Astrocyte (in vitro differentiated cells and primary cell): ENCODE measurements around the gene KCNQ1. TPM values are rescaled to one million over a fixed set of nuclear protein-coding genes. Genes with fewer than 3 reads are reported as not detected.

Experiments used
- DNase-seq: peaks from one replicate; pipeline ENCODE4 v3.0.0-alpha.2; 2010; ENCODE audit warnings: low read depth
- FAIRE-seq: peaks from 2 replicates; lab custom pipeline; 2011; peaks lifted over from hg19 to GRCh38; lab: Jason Lieb, UNC
- H2AFZ ChIP-seq: 2 replicates; pipeline ENCODE4 v1.6.0; 2012; ENCODE audit warnings: low read depth, low read length, inconsistent platforms
- H3K27ac ChIP-seq: 2 replicates; pipeline ENCODE4 v1.5.1; 2011; ENCODE audit warnings: low read depth, low read length, inconsistent platforms
- H3K27me3 ChIP-seq: 2 replicates; pipeline ENCODE4 v1.6.0; 2011; ENCODE audit warnings: low read length, inconsistent platforms; ENCODE audit not compliant: insufficient read depth
- H3K36me3 ChIP-seq: 2 replicates; pipeline ENCODE4 v1.5.1; 2011; ENCODE audit warnings: low read length, inconsistent platforms; ENCODE audit not compliant: insufficient read depth
- H3K4me1 ChIP-seq: 2 replicates; pipeline ENCODE4 v1.5.1; 2011; ENCODE audit warnings: low read length, inconsistent platforms; ENCODE audit not compliant: insufficient read depth
- H3K4me2 ChIP-seq: 2 replicates; pipeline ENCODE4 v1.6.0; 2012; ENCODE audit warnings: low read length, inconsistent platforms
- H3K4me3 ChIP-seq: 2 replicates; pipeline ENCODE4 v1.5.1; 2011; ENCODE audit warnings: low read depth, mild to moderate bottlenecking, low read length, inconsistent platforms; ENCODE audit not compliant: insufficient read depth
- H3K79me2 ChIP-seq: 2 replicates; pipeline ENCODE4 v1.6.0; 2012; ENCODE audit warnings: mild to moderate bottlenecking, low read length, inconsistent platforms; ENCODE audit not compliant: insufficient read depth
- H3K9ac ChIP-seq: 2 replicates; pipeline ENCODE4 v1.6.0; 2012; ENCODE audit warnings: mild to moderate bottlenecking, low read length, inconsistent platforms
- H3K9me3 ChIP-seq: 2 replicates; pipeline ENCODE4 v1.5.1; 2012; ENCODE audit warnings: low read depth, mild to moderate bottlenecking, low read length, inconsistent platforms; ENCODE audit not compliant: insufficient read depth
- H4K20me1 ChIP-seq: 2 replicates; pipeline ENCODE4 v1.6.0; 2012; ENCODE audit warnings: low read length, inconsistent platforms; ENCODE audit not compliant: insufficient read depth
- H3K27ac Mint-ChIP-seq: one replicate; pipeline ENCODE4 v1.8.0; 2021; ENCODE audit warnings: mild to moderate bottlenecking, mixed read lengths; ENCODE audit not compliant: unreplicated experiment
- H3K27me3 Mint-ChIP-seq: one replicate; pipeline ENCODE4 v1.8.0; 2021; ENCODE audit warnings: low read depth, mixed read lengths; ENCODE audit not compliant: unreplicated experiment
- H3K36me3 Mint-ChIP-seq: one replicate; pipeline ENCODE4 v1.8.0; 2021; ENCODE audit warnings: low read depth, mixed read lengths; ENCODE audit not compliant: unreplicated experiment
- H3K4me1 Mint-ChIP-seq: one replicate; pipeline ENCODE4 v1.8.0; 2021; ENCODE audit warnings: low read depth, mixed read lengths; ENCODE audit not compliant: unreplicated experiment
- H3K4me3 Mint-ChIP-seq: one replicate; pipeline ENCODE4 v1.8.0; 2021; ENCODE audit warnings: mild to moderate bottlenecking, moderate library complexity, mixed read lengths; ENCODE audit not compliant: unreplicated experiment
- H3K9me3 Mint-ChIP-seq: one replicate; pipeline ENCODE4 v1.8.0; 2021; ENCODE audit warnings: mild to moderate bottlenecking, mixed read lengths; ENCODE audit not compliant: unreplicated experiment
- CTCF ChIP-seq: IDR thresholded peaks from 2 replicates; pipeline ENCODE4 v1.5.1; 2011; ENCODE audit warnings: low read depth, mild to moderate bottlenecking, inconsistent platforms, low read length, moderate library complexity; ENCODE audit not compliant: insufficient read depth
- EZH2 ChIP-seq: IDR thresholded peaks from 2 replicates; pipeline ENCODE4 v1.6.1; 2012; ENCODE audit warnings: mild to moderate bottlenecking, low read length, inconsistent platforms; ENCODE audit not compliant: insufficient read depth
- total RNA-seq: library from RNA; stranded (reverse); gene quantifications from 2 replicates; pipeline ENCODE4 v1.2.1, GENCODE V29; 2021

The KCNQ1 gene
- total RNA-seq, 1 donor from 2014 or later, result not detected

DNA sequence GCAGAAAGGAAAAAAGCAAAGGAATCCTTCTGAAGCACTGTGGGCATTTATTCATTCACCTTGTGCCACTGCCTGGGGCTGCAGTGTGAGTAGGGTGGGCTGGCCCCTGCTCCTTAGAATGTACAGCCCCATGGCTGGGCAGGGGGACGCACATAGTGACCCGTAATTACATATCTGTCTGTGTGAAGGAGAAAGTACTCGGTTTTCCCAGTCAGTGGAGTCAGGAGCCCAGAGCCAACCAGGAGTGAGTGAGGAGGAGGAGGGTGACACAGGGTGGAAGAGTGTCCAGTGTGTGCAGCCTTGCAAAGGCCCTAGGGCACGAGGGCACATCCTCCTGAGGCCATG, 348.9 kb downstream of the KCNQ1 start:
- H3K9me3 ChIP-seq, result no peaks in the 10 kb centered on the region
- FAIRE-seq (no peak), DNase-seq (no peak)
- Mint-ChIP-seq H3K4me3 (no peak overlapping the region), H3K9me3 (peaks cover 6% of the 10 kb centered on the region), H3K4me1 (peaks cover under 1% of the 10 kb centered on the region), H3K27ac (no peak overlapping the region), H3K36me3 (no peaks in the 10 kb centered on the region), H3K27me3 (peaks cover 53% of the 10 kb centered on the region)
- H3K4me3 ChIP-seq, result no peak overlapping the region
- TF ChIP-seq EZH2 (no peak), CTCF (no peak)
- peaks cover 34% of the 10 kb centered on the region for H3K27me3 ChIP-seq
- no peak overlapping the region for H3K9ac ChIP-seq
- no peak overlapping the region for H3K27ac ChIP-seq
- H3K4me2 ChIP-seq, result no peak overlapping the region
- H4K20me1 ChIP-seq, result no peaks in the 10 kb centered on the region
- no peaks in the 10 kb centered on the region for H3K79me2 ChIP-seq
- no peaks in the 10 kb centered on the region for H3K36me3 ChIP-seq
- no peaks in the 10 kb centered on the region for H3K4me1 ChIP-seq
- H2AFZ ChIP-seq, result no peak overlapping the region

GRCh38 chr11:2794046-2794967, 349.5 kb downstream of the KCNQ1 start:
- no peak overlapping the region for H3K4me2 ChIP-seq
- H2AFZ ChIP-seq, result no peak overlapping the region
- H3K9ac ChIP-seq, result no peak overlapping the region
- peaks cover 56% of the 10 kb centered on the region for H3K27me3 Mint-ChIP-seq
- H3K36me3 ChIP-seq, result no peaks in the 10 kb centered on the region
- peaks cover 37% of the 10 kb centered on the region for H3K27me3 ChIP-seq
- H3K9me3 ChIP-seq, result no peaks in the 10 kb centered on the region
- H3K27ac Mint-ChIP-seq, result no peak overlapping the region
- H3K4me1 Mint-ChIP-seq, result no peaks in the 10 kb centered on the region
- H4K20me1 ChIP-seq, result no peaks in the 10 kb centered on the region
- no peaks in the 10 kb centered on the region for H3K4me1 ChIP-seq
- DNase-seq (no peak), FAIRE-seq (no peak)
- no peak overlapping the region for H3K27ac ChIP-seq
- H3K4me3 Mint-ChIP-seq, result no peak overlapping the region
- no peaks in the 10 kb centered on the region for H3K36me3 Mint-ChIP-seq
- peaks cover 10% of the 10 kb centered on the region for H3K9me3 Mint-ChIP-seq
- no peak overlapping the region for H3K4me3 ChIP-seq
- no peaks in the 10 kb centered on the region for H3K79me2 ChIP-seq
- no peak for TF ChIP-seq EZH2

- Histone ChIP-seq H2AFZ (no peak overlapping the region), H3K36me3 (no peaks in the 10 kb centered on the region), H3K27ac (no peak overlapping the region), H3K9ac (no peak overlapping the region), H3K9me3 (no peaks in the 10 kb centered on the region), H3K4me3 (no peak overlapping the region), H3K79me2 (no peaks in the 10 kb centered on the region), H3K27me3 (peaks cover 34% of the 10 kb centered on the region), H3K4me1 (no peaks in the 10 kb centered on the region), H4K20me1 (no peaks in the 10 kb centered on the region), H3K4me2 (no peak overlapping the region)
- Mint-ChIP-seq H3K36me3 (no peaks in the 10 kb centered on the region), H3K9me3 (peaks cover 14% of the 10 kb centered on the region), H3K4me3 (no peak overlapping the region), H3K27me3 (peaks cover 55% of the 10 kb centered on the region), H3K4me1 (no peaks in the 10 kb centered on the region), H3K27ac (no peak overlapping the region)
- no peak for FAIRE-seq
- TF ChIP-seq CTCF (no peak), EZH2 (no peak)
- no peak for DNase-seq
Observed at GRCh38 chr11:2794968-2795322, 350.1 kb downstream of the KCNQ1 start.
